ENCODE measurements around the gene INCA1. TPM values are rescaled to one million over a fixed set of nuclear protein-coding genes. Genes with fewer than 3 reads are reported as not detected.

Gene INCA1
- total and polyA plus RNA-seq, 2 of the 13 experiments (the other 11 are each of a cell fraction or from before 2014, with no cell fraction given): 0.93 to 2.6 TPM

DNA sequence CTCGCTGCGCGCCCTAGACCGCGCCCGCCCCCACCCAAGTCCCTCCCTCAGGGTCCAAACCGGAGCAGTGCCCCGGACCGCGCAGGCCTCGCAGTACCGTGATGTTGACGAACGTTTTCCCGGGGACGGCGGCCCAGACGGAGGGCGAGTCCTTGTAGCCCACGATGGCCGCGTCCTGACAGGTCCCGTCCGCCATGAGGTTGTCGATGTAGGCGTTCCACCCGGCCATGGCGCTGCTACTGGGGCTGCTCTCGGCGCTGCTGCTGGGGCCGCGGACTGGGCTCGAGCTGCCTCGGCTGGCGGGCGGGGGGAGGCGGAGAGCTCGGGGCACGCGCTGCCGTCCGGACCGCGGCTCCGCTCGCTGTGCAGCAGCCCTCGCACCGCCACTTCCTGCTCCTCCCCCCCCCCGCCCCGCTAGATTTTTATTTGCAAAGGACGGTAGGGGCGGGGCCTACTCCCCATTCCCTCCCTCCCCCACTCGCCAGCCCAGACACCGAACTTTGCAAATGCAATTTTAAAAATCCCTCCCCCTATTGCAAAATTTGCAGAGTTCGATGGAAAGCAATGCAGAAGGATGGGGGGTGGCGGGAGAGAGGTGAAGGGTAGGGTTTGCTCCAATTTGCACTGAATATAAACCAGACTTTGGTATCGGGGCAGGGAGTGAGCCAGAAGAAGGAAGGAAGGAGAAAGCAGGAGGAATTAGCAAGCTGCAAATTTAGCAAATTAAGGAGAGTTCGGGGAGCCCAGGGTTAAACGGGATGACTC is 49.0 kb downstream of the INCA1 start, which contains the start of gene PFN1 (continued):
- TF ChIP-seq, protein P1, sequence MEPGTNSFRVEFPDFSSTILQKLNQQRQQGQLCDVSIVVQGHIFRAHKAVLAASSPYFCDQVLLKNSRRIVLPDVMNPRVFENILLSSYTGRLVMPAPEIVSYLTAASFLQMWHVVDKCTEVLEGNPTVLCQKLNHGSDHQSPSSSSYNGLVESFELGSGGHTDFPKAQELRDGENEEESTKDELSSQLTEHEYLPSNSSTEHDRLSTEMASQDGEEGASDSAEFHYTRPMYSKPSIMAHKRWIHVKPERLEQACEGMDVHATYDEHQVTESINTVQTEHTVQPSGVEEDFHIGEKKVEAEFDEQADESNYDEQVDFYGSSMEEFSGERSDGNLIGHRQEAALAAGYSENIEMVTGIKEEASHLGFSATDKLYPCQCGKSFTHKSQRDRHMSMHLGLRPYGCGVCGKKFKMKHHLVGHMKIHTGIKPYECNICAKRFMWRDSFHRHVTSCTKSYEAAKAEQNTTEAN (CRISPR knock-in tag; conservative IDR thresholded peaks at IDR 0.05): peak; percentile 53; the same call in 1 of the 2 replicates
- TF ChIP-seq KDM5A (IDR thresholded peaks at IDR 0.05; ENCODE audit: borderline replicate concordance, low read length) (peak; percentile 70), ZNF362 (CRISPR knock-in tag; IDR thresholded peaks at IDR 0.05; ENCODE audit: borderline replicate concordance) (peak; percentile 46; the same call in 1 of the 2 replicates), SIN3B (IDR thresholded peaks at IDR 0.05; ENCODE audit: low read length) (no peak), ZNF572 (CRISPR knock-in tag; IDR thresholded peaks at IDR 0.05) (0 out of 2 replicates have a peak, but pooled peaks have one; percentile 15), DNMT1 (CRISPR knock-in tag; IDR thresholded peaks at IDR 0.05) (peak; percentile 21; the same call in 1 of the 2 replicates), ARHGAP35 (CRISPR knock-in tag; IDR thresholded peaks at IDR 0.05; ENCODE audit: borderline replicate concordance) (peak; percentile 69; the same call in 1 of the 2 replicates), CERS6 (CRISPR knock-in tag; IDR thresholded peaks at IDR 0.05) (no peak), ESRRA (CRISPR knock-in tag; IDR thresholded peaks at IDR 0.05; ENCODE audit: low read depth) (peak; percentile 14; the same call in 1 of the 2 replicates), HNRNPUL1 (IDR thresholded peaks at IDR 0.05; ENCODE audit: low read depth, low read length) (peak; percentile 37; the same call in 1 of the 2 replicates), NFE2L1 (CRISPR knock-in tag; IDR thresholded peaks at IDR 0.05; ENCODE audit: borderline replicate concordance) (peak; percentile 73; the same call in 1 of the 2 replicates), ZNF841 (CRISPR knock-in tag; IDR thresholded peaks at IDR 0.05; ENCODE audit: borderline replicate concordance) (no peak; the same call in 1 of the 2 replicates), ZNF83 (CRISPR knock-in tag; IDR thresholded peaks at IDR 0.05; ENCODE audit: borderline replicate concordance) (0 out of 2 replicates have a peak, but pooled peaks have one; percentile 82), ZNF276 (CRISPR knock-in tag; IDR thresholded peaks at IDR 0.05; ENCODE audit: low read depth) (peak; percentile 25; the same call in 1 of the 2 replicates), MXI1 (IDR thresholded peaks at IDR 0.05; ENCODE audit: borderline replicate concordance, low read depth, low read length) (0 out of 3 replicates have a peak, but pooled peaks have one; percentile 25), ZNF772 (CRISPR knock-in tag; IDR thresholded peaks at IDR 0.05) (peak; percentile 74; the same call in 1 of the 2 replicates)
- TF ChIP-seq, protein P2, sequence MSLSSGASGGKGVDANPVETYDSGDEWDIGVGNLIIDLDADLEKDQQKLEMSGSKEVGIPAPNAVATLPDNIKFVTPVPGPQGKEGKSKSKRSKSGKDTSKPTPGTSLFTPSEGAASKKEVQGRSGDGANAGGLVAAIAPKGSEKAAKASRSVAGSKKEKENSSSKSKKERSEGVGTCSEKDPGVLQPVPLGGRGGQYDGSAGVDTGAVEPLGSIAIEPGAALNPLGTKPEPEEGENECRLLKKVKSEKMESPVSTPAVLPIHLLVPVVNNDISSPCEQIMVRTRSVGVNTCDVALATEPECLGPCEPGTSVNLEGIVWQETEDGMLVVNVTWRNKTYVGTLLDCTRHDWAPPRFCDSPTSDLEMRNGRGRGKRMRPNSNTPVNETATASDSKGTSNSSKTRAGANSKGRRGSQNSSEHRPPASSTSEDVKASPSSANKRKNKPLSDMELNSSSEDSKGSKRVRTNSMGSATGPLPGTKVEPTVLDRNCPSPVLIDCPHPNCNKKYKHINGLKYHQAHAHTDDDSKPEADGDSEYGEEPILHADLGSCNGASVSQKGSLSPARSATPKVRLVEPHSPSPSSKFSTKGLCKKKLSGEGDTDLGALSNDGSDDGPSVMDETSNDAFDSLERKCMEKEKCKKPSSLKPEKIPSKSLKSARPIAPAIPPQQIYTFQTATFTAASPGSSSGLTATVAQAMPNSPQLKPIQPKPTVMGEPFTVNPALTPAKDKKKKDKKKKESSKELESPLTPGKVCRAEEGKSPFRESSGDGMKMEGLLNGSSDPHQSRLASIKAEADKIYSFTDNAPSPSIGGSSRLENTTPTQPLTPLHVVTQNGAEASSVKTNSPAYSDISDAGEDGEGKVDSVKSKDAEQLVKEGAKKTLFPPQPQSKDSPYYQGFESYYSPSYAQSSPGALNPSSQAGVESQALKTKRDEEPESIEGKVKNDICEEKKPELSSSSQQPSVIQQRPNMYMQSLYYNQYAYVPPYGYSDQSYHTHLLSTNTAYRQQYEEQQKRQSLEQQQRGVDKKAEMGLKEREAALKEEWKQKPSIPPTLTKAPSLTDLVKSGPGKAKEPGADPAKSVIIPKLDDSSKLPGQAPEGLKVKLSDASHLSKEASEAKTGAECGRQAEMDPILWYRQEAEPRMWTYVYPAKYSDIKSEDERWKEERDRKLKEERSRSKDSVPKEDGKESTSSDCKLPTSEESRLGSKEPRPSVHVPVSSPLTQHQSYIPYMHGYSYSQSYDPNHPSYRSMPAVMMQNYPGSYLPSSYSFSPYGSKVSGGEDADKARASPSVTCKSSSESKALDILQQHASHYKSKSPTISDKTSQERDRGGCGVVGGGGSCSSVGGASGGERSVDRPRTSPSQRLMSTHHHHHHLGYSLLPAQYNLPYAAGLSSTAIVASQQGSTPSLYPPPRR (CRISPR knock-in tag; IDR thresholded peaks at IDR 0.05; ENCODE audit: borderline replicate concordance): 0 out of 2 replicates have a peak, but pooled peaks have one; percentile 47

All from HepG2 (cell line).